KBM-7 (cell line): ENCODE measurements around the gene RIPOR2.
"Not testable (repeated sequence)": the region's sequence is repeated elsewhere in the genome, so short reads cannot be mapped to it uniquely, and the experiment has no call there.

Source experiments
- DNase-seq: peaks from one replicate; pipeline ENCODE4 v3.0.0-alpha.2; 2015
- in situ Hi-C: fragments of 300-500 bp; cut with MboI; formaldehyde crosslinking; loops from 2 replicates; pipeline ENCODE4 v1.14.3; 2020; ENCODE audit warnings: low sequenced_read_pairs, low pct_unique_long_range_greater_than_20kb, mixed read lengths

Gene RIPOR2

DNA sequence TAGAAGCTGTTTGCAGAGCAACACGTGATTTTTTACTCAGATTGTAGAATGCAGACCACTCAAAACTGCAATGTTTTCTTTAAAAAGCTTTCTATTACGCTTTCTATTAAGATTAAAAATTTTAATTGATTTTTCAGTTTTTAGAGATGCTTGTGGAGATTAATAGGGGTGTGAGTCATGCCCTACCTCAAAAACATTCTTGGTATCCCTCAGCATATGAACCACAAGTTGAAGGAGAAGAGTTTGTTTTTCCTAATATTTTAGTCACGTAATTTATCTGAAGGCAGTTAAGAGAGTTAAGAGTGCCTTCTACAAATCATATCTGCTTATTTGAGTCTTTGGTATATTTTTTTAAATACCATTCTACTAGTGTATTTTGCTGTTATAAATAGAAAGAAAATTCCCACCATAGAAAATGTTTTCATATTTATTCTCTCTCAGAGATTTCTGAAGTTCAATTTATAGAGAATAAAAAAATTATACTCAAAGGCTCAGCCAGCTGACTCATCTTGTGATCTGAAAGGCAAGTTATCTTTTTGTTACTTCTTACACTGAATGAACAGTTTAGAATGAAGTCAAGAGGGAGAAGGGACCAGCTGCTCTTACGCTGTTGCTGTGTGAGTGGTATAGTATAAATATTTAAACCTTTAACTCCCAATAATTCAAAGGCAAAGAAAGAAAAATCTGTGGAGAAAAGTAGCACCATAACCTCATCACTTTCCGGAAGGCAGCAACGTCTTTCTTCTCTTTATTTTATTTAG, 7.6 kb downstream of the RIPOR2 start:
- in situ Hi-C loops: no loop called here
- no peak for DNase-seq

DNA sequence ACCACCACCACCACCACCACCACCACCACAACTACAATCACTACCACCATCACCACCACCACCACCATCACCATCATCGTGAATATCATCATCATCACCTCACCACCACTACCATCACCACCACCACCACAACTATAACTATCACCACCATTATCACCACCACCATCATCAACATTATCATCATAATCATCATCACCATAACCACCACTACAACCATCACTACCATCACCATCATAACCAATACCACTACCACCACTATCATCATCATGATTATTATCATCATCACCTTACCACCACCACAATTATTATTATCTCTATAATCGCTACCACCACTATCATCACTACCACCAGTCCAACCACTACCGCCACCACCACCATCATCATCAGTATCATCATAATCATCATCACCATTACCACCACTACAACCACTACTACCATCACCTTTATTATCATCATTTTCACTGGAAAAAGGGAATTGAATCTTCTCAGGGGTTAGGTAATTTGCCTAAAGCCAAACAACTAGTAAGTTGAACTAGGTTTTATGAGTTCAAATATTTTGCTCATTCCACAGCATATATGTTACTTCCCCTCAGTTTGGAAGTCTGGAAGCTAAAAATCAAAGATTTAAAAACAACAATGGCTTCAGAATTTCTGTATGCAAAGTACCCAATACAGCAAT, 8.3 kb downstream of the RIPOR2 start:
- DNase-seq: no peak
- in situ Hi-C loops: no loop called here

DNA sequence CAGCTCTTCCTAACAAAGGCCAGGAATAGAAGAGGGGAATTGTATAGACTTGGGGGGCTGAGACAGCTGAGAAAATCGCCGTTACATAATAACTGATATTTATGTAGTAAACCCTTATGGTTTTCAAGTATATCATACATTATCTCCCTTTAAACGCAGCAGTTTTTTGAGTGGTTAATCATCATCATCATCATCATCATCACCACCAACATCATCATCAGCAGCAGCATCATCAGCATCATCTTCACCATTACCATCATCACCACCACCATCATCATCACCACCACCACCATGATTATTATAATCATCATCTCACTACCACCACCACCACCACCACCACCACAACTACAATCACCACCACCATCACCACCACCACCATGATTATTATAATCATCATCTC, 9.1 kb downstream of the RIPOR2 start:
- in situ Hi-C loops, DNase-seq: not testable (repeated sequence)

DNA sequence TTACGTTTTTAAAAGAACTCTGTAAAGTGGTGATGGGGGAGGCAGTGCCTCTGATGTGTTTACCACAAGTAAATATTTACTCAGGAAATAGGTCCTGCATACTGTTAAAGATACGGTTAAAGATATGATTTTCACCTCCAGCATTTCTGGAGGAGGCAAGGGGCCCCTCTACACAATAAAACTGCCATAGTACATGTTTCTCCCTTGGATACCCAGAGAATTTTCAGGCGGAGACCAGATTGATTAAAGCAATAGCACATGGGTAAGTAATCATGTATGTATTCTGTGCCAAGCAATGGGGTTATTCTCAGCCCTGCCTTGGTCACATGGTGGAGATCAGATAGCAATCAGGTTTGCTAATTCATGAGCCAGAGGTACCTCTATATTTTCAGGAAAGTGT, 9.6 kb downstream of the RIPOR2 start:
- in situ Hi-C loops: no loop called here
- no peak for DNase-seq

DNA sequence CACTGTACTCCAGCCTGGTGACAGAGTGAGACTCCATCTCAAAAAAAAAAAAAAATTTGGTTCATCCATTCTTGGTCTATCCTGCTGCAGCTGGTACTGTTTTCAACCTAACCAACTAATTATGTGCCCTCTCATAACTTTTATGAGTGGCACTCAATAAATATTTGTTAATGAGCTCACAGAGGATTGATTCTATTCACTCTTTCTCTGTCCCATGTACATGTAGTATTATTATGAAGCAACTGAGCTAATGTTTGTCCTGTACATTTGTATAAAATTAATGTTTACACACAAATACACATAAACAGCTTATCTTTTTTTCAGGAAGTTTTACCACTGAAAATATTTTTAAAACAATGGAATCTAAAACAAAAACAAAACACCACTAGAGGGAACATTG, 10.1 kb downstream of the RIPOR2 start:
- DNase-seq: no peak

GRCh38 chr6:24924580-24925356, 11.0 kb downstream of the RIPOR2 start:
- in situ Hi-C loops: no loop called here
- no peak for DNase-seq

More for the DNA sequence above, 10.1 kb downstream of the RIPOR2 start:
- in situ Hi-C loops: no loop called here

GRCh38 chr6:24923885-24924401, 11.8 kb downstream of the RIPOR2 start:
- in situ Hi-C loops: no loop called here
- no peak for DNase-seq

GRCh38 chr6:24922814-24923213, 12.9 kb downstream of the RIPOR2 start:
- in situ Hi-C loops: no loop called here
- no peak for DNase-seq

DNA sequence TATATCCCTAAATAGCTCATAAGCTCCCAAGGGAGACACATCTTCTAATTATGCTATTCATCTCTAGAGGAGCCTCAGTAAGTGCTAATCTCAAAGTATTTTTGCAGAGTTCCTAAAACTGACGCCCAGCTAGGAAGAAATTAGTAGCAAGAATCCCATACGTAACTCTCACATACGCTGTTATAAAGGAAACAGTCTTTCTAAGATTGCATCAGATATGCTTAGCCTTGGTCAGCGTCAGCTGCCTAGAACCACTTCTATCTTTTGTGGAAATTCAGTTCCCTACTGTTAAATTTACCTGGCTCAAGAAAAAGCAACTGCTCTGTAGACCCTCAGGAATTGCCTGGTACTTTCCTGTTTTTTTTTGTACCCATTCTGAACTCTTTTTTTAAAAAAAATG, 13.6 kb downstream of the RIPOR2 start:
- DNase-seq: no peak
- in situ Hi-C loops: no loop called here

DNA sequence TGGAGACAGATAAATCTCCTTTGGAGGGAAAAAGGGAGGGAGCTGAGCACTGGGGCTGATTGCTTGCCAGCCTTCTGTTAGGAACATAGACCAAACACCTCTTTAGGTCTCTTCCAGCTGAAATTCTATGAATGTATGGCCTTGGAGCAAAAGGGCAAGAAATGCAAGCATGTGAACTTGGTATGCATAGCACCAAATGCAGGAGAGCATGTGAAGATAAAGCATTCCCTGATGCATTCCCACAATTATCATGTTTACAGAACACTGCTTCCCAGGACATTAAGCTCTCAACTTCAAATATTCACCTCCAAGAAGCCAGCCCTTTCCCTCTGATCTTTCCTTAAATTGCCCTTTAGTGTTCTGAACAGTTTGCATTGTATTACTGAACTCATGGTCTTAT, 15.6 kb downstream of the RIPOR2 start:
- no peak for DNase-seq
- in situ Hi-C loops: no loop called here

DNA sequence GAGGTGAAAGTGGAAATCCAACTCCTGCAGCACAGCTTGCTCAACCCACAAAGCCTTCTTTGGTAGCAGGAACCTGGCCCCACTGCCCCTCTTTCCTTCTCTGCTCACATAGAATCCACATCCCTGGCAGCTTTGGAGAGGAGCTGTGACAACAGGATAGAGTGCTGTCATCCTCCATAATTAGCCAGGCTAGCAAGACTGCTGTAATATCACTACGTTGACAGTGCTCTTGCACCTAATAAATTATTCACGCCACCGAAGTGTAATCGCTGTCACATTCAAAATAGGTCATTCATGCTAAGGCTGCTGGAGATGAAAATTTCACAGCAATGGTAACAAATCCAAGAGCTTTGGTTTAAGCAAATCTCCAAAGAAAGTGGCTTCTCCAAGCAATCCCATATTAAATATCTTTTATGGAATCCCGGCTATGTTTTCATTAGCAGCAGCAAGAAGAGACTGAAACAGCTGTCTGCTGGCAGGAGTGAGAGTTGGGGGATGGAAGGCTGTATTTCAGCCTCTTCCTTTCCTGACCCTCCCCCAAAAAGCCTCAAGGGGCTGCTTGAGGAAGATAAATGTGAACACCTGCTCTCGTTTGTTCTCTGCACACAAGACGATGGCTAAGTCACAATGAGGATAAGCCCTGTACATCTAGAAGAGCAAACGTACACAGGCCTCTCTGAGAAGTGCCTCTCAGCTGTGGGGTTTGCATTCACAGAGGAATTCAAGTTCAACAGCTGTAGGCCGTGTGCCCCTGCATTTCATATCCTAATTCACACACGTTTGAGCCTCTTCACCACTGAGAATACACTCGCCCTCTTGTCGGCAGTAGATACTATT, 16.5 kb downstream of the RIPOR2 start:
- no peak for DNase-seq
- in situ Hi-C loops: no loop called here

DNA sequence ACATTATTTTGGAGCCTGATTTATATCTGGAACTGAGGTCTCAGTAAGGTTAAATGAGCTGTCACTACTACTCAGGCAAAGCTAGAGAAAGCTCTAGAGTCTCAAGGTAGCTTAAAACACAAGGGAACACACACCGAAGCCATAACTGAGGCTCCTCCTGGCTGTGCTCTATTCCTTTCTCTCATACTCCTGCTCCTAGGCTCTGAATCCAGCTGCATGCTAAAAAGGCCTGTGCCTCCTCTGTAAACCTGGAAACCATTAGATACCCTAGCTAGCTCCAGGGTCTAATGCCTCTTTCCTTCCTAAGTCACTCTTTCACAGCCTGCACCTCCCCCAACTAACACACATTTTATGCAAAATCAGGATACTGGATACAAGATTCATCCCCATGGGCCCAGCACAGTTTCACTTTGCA, 17.1 kb downstream of the RIPOR2 start:
- in situ Hi-C loops: no loop called here
- DNase-seq: no peak

DNA sequence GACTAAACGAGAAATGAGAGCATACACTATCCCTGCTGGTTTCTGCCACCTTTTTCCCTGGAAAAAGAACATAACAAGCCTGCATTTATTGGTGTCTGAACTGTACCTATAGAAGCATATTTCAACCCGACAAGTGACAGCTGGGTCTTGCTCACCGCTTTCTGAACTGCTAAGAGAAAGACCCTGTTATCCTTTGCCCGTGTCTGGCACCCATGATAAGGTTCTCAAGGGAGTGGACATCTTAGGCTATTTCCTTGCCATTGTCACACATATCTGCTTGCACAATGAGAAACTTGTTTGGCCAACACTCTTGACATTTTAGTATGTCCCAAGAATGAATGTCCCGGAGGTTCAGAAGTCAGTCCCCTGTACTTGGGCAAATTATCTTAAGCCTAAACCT, 19.3 kb downstream of the RIPOR2 start:
- DNase-seq: no peak
- in situ Hi-C loops: no loop called here

- in situ Hi-C loops: no loop called here
- DNase-seq: no peak
Observed at GRCh38 chr6:24915641-24916040, 20.1 kb downstream of the RIPOR2 start.

- DNase-seq, in situ Hi-C loops: not testable (repeated sequence)
Observed at GRCh38 chr6:24914082-24914481, 21.7 kb downstream of the RIPOR2 start.

- in situ Hi-C loops: no loop called here
- DNase-seq: no peak
Observed at GRCh38 chr6:24911796-24912382, 23.9 kb downstream of the RIPOR2 start.

- DNase-seq: no peak
- in situ Hi-C loops: no loop called here
Observed at GRCh38 chr6:24910961-24911725, 24.6 kb downstream of the RIPOR2 start.

GRCh38 chr6:24910331-24910960, 25.3 kb downstream of the RIPOR2 start:
- DNase-seq: no peak
- in situ Hi-C loops: no loop called here
